ENCODE data around the gene GLT6D1.

DNA sequence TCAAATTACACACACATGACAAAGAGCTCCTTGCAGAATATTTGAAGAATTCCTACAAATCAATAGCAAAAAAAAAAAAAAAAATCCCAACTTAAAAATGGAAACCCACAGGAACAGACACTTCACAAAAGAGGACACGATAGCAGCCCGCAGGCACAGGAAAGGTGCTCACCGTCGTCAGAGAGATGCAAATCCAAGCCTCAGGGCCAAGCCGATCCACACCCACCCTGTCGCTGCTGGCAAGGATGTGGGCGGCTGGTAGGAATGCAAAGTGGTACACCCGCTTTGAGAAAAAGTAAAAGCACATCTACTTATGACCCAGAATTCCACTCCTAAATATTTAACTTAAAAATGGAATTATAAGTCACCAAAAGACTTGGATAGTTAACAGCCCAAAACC lies 34.6 kb upstream of the GLT6D1 start:
- TF ChIP-seq, protein P1, sequence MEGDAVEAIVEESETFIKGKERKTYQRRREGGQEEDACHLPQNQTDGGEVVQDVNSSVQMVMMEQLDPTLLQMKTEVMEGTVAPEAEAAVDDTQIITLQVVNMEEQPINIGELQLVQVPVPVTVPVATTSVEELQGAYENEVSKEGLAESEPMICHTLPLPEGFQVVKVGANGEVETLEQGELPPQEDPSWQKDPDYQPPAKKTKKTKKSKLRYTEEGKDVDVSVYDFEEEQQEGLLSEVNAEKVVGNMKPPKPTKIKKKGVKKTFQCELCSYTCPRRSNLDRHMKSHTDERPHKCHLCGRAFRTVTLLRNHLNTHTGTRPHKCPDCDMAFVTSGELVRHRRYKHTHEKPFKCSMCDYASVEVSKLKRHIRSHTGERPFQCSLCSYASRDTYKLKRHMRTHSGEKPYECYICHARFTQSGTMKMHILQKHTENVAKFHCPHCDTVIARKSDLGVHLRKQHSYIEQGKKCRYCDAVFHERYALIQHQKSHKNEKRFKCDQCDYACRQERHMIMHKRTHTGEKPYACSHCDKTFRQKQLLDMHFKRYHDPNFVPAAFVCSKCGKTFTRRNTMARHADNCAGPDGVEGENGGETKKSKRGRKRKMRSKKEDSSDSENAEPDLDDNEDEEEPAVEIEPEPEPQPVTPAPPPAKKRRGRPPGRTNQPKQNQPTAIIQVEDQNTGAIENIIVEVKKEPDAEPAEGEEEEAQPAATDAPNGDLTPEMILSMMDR (IDR thresholded peaks at IDR 0.05; ENCODE audit: extremely low read depth in 1 of 2, insufficient read depth in 1 of 2, low read depth in 1 of 2, low read length in 2 of 2) = no peak
- TF ChIP-seq, protein P2, sequence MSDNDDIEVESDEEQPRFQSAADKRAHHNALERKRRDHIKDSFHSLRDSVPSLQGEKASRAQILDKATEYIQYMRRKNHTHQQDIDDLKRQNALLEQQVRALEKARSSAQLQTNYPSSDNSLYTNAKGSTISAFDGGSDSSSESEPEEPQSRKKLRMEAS (IDR thresholded peaks at IDR 0.05; ENCODE audit: insufficient read depth, insufficient read length) = no peak
